HCT116 (cell line): Measurements from ENCODE around the gene HEXD. TPM values are rescaled to one million over a fixed set of nuclear protein-coding genes. Genes with fewer than 3 reads are reported as not detected.
A peak's percentile ranks its signal among the peaks of the same experiment; 100 is the strongest.

Experiments used
- ATAC-seq: fragments of 200-7000 bp; cut with Tn5 transposase; 2 replicates; pipeline ENCODE4 v1.9.1; 2020; ENCODE audit warnings: mild to moderate bottlenecking, moderate library complexity
- BruUV-seq: library from RNA; stranded (reverse); fragments of 400-500 nt; replicated peaks from 2 replicates; lab custom pipeline; 2021; lab: Mats Ljungman, UMichigan
- CTCF ChIA-PET: fragments of 300-600 bp; sonication (Branson Sonifier 250); formaldehyde crosslinking; loops from one replicate; lab custom pipeline; 2021; ENCODE audit warnings: antibody characterized with exemption; lab: Charles Lee
- POLR2A ChIA-PET: fragments of 300-600, 350-600 bp; sonication (Branson Sonifier 250); formaldehyde crosslinking; loops from one replicate; lab custom pipeline; 2021; ENCODE audit warnings: antibody characterized with exemption; lab: Charles Lee
- RAD21 ChIA-PET, 2 experiments: fragments of 300-600 bp; sonication (Branson Sonifier 250); formaldehyde crosslinking; loops; one replicate each; lab custom pipeline; 2023; ENCODE audit warnings: low total read pairs in 2 of 2; ENCODE audit not compliant: uncharacterized antibody in 2 of 2, unreplicated experiment in 2 of 2, low non-redundant PET in 1 of 2; lab: Charles Lee
- DNase-seq: peaks from one replicate; pipeline ENCODE4 v3.0.0-alpha.2; 2010; ENCODE audit warnings: low read depth, low spot score
- H2AFZ ChIP-seq: fragments of 200-600 bp; shearing (Covaris generic), sonication (generic); 2 replicates; pipeline ENCODE4 v1.6.1; 2017; ENCODE audit warnings: low read depth, mixed run types, mixed read lengths, antibody characterized with exemption, low read length; ENCODE audit not compliant: poor library complexity, severe bottlenecking
- H3K27ac ChIP-seq: 2 replicates; pipeline ENCODE4 v1.5.1; 2012; ENCODE audit warnings: low read depth, low read length
- H3K27me3 ChIP-seq: fragments of 200-600 bp; sonication (generic); 2 replicates; pipeline ENCODE4 v1.6.1; 2016; ENCODE audit warnings: mixed run types, low read length, mixed read lengths; ENCODE audit not compliant: insufficient read depth
- H3K36me3 ChIP-seq, 2 experiments: fragments of 200-500 bp in 1 of 2; fragments of 200-600 bp in 1 of 2; sonication (Bioruptor generic) in 1 of 2; sonication (generic) in 1 of 2; 2 replicates each; pipeline versions ENCODE4 v1.5.1 to v1.6.1; 2014 to 2016; ENCODE audit warnings: low read length in 2 of 2, inconsistent platforms in 1 of 2, mixed read lengths in 1 of 2, mixed run types in 1 of 2; ENCODE audit not compliant: insufficient read depth in 2 of 2, control insufficient read depth in 1 of 2
- H3K4me1 ChIP-seq, 2 experiments: fragments of 200-600 bp in 1 of 2; sonication (generic) in 1 of 2; 2 replicates each; pipeline versions ENCODE4 v1.5.1 to v1.6.1; 2012 to 2017; ENCODE audit warnings: low read length in 2 of 2, inconsistent platforms in 1 of 2, mild to moderate bottlenecking in 1 of 2, mixed read lengths in 1 of 2, mixed run types in 1 of 2, moderate library complexity in 1 of 2; ENCODE audit not compliant: insufficient read depth in 2 of 2, control insufficient read depth in 1 of 2
- H3K4me2 ChIP-seq: fragments of 200-600 bp; sonication (generic); 2 replicates; pipeline ENCODE4 v1.6.1; 2017; ENCODE audit warnings: mixed run types, low read length, mixed read lengths
- H3K4me3 ChIP-seq, 2 experiments: fragments of 200-600 bp in 1 of 2; sonication (generic) in 1 of 2; replicated peaks in 1 of 2; 2 replicates each; pipeline ENCODE4 v1.5.1; 2011 to 2016; ENCODE audit warnings: low read length in 2 of 2, control low read depth in 1 of 2, low read depth in 1 of 2, mild to moderate bottlenecking in 1 of 2, mixed read lengths in 1 of 2, mixed run types in 1 of 2
- H3K79me2 ChIP-seq: fragments of 200-600 bp; sonication (generic); 2 replicates; pipeline ENCODE4 v1.6.1; 2017; ENCODE audit warnings: mild to moderate bottlenecking, mixed run types, low read length, moderate library complexity, mixed read lengths; ENCODE audit not compliant: insufficient read depth
- H3K9ac ChIP-seq: fragments of 200-600 bp; sonication (generic); 2 replicates; pipeline ENCODE4 v1.6.1; 2016; ENCODE audit warnings: low read length, mixed read lengths
- H3K9me2 ChIP-seq: fragments of 200-600 bp; sonication (generic), shearing (Covaris generic); 2 replicates; pipeline ENCODE4 v1.6.1; 2017; ENCODE audit warnings: mixed run types, mild to moderate bottlenecking, moderate library complexity; ENCODE audit not compliant: insufficient read depth
- H3K9me3 ChIP-seq, 2 experiments: fragments of 200-500 bp in 1 of 2; fragments of 200-600 bp in 1 of 2; sonication (Bioruptor generic) in 1 of 2; sonication (generic) in 1 of 2; 2 replicates each; pipeline ENCODE4 v1.6.1; 2014 to 2017; ENCODE audit warnings: low read length in 2 of 2, mixed read lengths in 2 of 2, inconsistent platforms in 1 of 2, low read depth in 1 of 2, mild to moderate bottlenecking in 1 of 2, mixed run types in 1 of 2, moderate library complexity in 1 of 2; ENCODE audit not compliant: control insufficient read depth in 1 of 2, insufficient read depth in 1 of 2
- H4K20me1 ChIP-seq: fragments of 200-600 bp; sonication (generic), shearing (Covaris generic); 2 replicates; pipeline ENCODE4 v1.6.1; 2017; ENCODE audit warnings: mixed run types, mild to moderate bottlenecking, moderate library complexity; ENCODE audit not compliant: insufficient read depth
- CEBPB ChIP-seq: IDR thresholded peaks from 2 replicates; pipeline ENCODE4 v1.6.1; 2012; ENCODE audit warnings: low read depth
- REST ChIP-seq: IDR thresholded peaks from 2 replicates; pipeline ENCODE4 v1.6.1; 2012; ENCODE audit warnings: low read depth
- ZNF274 ChIP-seq: fragments of 200-500 bp; sonication (Bioruptor generic); IDR thresholded peaks from 2 replicates; pipeline ENCODE4 v1.6.1; 2014; ENCODE audit warnings: mild to moderate bottlenecking, low read depth, low read length, inconsistent platforms
- intact Hi-C: fragments of 100-400 bp; cut with micrococcal nuclease; formaldehyde crosslinking; loops from 2 replicates; pipeline ENCODE4 v1.10.0; 2022
- total RNA-seq: library from RNA; stranded (reverse); gene quantifications from one replicate; pipeline ENCODE4 v1.2.1, GENCODE V29; 2021; ENCODE audit not compliant: unreplicated experiment
- TF ChIP-seq, protein P1 (sequence below): IDR thresholded peaks from 2 replicates; pipeline ENCODE4 v1.6.1; 2012

Gene HEXD
- total RNA-seq, 1 experiment from 2014 or later, result 45.2 TPM

DNA sequence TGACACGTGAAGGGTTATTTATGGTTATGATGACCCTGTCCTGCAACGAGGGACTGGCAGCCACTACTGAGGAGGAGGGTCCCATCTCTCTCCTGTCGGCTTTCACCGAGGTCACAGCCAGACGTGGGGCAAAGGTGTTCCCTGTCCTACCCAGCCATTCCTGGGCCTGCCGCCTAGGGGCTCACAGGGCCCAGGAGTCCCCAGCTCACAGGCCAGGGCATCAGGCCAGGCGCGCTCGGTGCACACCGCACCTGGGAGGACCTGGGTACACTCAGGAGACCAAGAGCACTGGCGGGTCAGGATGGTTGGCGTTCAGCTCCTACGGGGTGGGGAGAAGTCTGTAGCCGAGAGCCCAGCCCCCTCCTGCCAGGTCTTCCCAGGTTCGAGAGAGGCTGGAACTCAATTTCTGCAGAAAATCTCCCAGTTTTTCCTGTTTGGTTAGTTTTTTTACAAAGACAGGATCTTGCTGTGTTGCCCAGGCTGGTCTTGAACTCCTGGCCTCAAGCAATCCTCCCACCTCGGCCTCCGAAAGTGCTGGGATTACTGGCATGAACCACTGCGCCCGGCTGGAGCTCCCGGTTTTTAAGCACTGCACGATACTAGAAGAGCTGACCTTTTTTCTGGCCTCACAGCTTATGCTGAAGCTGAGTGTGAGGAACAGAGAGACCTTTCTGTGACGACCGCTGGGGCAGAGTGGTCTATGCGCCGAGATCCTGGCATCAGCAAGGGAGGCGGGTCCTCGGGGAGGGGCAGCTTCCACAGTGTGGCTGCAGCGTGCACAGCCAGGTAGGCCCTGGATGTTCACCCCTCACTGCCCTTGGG is 24.7 kb downstream of the HEXD start:
- H3K9me2 ChIP-seq, result no peaks in the 10 kb centered on the region
- no peaks in the 10 kb centered on the region for H3K9me3 ChIP-seq
- H3K79me2 ChIP-seq, result no peaks in the 10 kb centered on the region
- no peak for DNase-seq
- POLR2A ChIA-PET, result no interaction called here
- H3K27me3 ChIP-seq, result no peaks in the 10 kb centered on the region
- H3K9ac ChIP-seq, result no peak overlapping the region
- H3K36me3 ChIP-seq, result peaks cover 0 to 15% of the 10 kb centered on the region in 2 experiments; a peak in 1 of 4 replicates
- ATAC-seq, result no peak
- H3K4me3 ChIP-seq, result no peak overlapping the region
- TF ChIP-seq REST (no peak), ZNF274 (no peak), CEBPB (no peak)
- TF ChIP-seq, protein P1, sequence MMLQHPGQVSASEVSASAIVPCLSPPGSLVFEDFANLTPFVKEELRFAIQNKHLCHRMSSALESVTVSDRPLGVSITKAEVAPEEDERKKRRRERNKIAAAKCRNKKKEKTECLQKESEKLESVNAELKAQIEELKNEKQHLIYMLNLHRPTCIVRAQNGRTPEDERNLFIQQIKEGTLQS, result no peak
- no peaks in the 10 kb centered on the region for H3K4me1 ChIP-seq
- H4K20me1 ChIP-seq, result no peaks in the 10 kb centered on the region
- RAD21 ChIA-PET, result no interaction called here
- no peak overlapping the region for H2AFZ ChIP-seq
- CTCF ChIA-PET, result no interaction called here
- no peak overlapping the region for H3K4me2 ChIP-seq
- H3K27ac ChIP-seq, result no peak overlapping the region
- TSS peak; percentile 33 for BruUV-seq
- intact Hi-C loops, result no loop called here
